ENCODE data around the gene FAM210B. TPM values are rescaled to one million over a fixed set of nuclear protein-coding genes. Genes with fewer than 3 reads are reported as not detected.
A peak's percentile ranks its signal among the peaks of the same experiment; 100 is the strongest.

The FAM210B gene
- total RNA-seq, 2 donors from 2014 or later = 11.5 to 26.2 TPM

DNA sequence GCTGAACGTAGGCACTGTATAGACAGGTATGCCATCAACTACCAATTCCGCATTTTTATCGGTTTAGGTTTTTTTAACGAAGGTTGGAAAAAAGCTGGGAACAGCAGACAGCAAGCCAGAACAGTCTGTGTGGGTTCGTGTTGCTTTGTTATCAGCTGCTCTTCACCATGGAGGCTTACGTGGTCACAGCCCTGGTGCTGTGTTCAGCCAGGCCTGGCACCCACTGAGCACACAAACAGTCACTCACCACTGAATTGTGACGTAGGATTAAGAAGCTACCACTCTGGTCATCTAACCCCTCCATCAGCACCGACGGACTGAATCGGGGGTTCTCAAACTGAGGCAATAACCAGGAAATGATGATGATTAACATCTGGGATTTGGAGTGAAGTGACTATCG lies 13.2 kb downstream of the FAM210B start:
- no peak for DNase-seq
- H3K36me3 ChIP-seq (replicated peaks in 1 of 2; ENCODE audit: insufficient read depth in 1 of 2, low read depth in 2 of 2) = peaks cover 0 to 2% of the 10 kb centered on the region in 2 donors
- H3K27ac ChIP-seq = no peak overlapping the region
- H3K4me1 ChIP-seq = no peaks in the 10 kb centered on the region
- H3K9me3 ChIP-seq = no peaks in the 10 kb centered on the region
- WGBS, 2 donors = 88 to 89% methylated on average over 11 of the region's 11 CpGs
- no peak overlapping the region for H3K4me3 ChIP-seq
- no peaks in the 10 kb centered on the region for H3K27me3 ChIP-seq
- ATAC-seq = no peak
- intact Hi-C loops (cut with DNase I) = no loop called here
- TF ChIP-seq CTCF (IDR thresholded peaks at IDR 0.05) (no peak), POLR2A (IDR thresholded peaks at IDR 0.05) (no peak)

DNA sequence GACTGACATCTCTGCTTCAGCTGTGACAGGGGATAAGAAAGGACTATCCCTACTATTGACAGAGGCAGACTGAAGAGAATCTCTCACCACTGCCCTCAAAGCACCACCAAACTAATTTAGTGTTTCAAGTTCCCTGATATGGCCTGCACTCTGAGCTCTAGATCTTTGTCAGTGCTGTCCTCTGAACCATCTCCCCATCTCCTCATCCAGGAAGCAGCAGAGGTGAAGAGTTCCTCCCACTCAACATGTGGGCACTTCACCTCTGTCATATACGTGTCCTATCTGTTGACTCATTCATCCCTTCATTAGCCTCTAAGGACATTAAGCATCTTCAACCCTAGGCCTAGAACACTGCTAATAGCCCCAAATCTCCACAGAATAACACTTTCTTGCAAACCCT lies 14.1 kb downstream of the FAM210B start:
- WGBS, 2 donors = 77 to 84% methylated on average over 1 of the region's 1 CpG
- no peak for DNase-seq
- no peaks in the 10 kb centered on the region for H3K27me3 ChIP-seq
- no peak overlapping the region for H3K4me3 ChIP-seq
- no peak for TF ChIP-seq CTCF (IDR thresholded peaks at IDR 0.05)
- no peak for TF ChIP-seq POLR2A (IDR thresholded peaks at IDR 0.05)
- ATAC-seq = no peak
- H3K4me1 ChIP-seq = no peaks in the 10 kb centered on the region
- intact Hi-C loops (cut with DNase I) = no loop called here
- no peaks in the 10 kb centered on the region for H3K36me3 ChIP-seq (replicated peaks in 1 of 2; ENCODE audit: insufficient read depth in 1 of 2, low read depth in 2 of 2)
- H3K9me3 ChIP-seq = no peaks in the 10 kb centered on the region
- H3K27ac ChIP-seq = no peak overlapping the region

GRCh38 chr20:56373942-56374341 lies 15.2 kb downstream of the FAM210B start:
- Histone ChIP-seq H3K27me3 (no peaks in the 10 kb centered on the region), H3K36me3 (replicated peaks in 1 of 2; ENCODE audit: insufficient read depth in 1 of 2, low read depth in 2 of 2) (no peaks in the 10 kb centered on the region), H3K9me3 (no peaks in the 10 kb centered on the region), H3K4me1 (no peaks in the 10 kb centered on the region), H3K4me3 (no peak overlapping the region), H3K27ac (no peak overlapping the region)
- WGBS, 2 donors = 52 to 84% methylated on average over 1 of the region's 1 CpG
- DNase-seq (peak in 1 of 4 donors; percentile 20), ATAC-seq (no peak)
- TF ChIP-seq CTCF (IDR thresholded peaks at IDR 0.05) = no peak
- no peak for TF ChIP-seq POLR2A (IDR thresholded peaks at IDR 0.05)
- intact Hi-C loops (cut with DNase I) = no loop called here

GRCh38 chr20:56376331-56376730 lies 17.6 kb downstream of the FAM210B start:
- intact Hi-C loops (cut with DNase I) = no loop called here
- Histone ChIP-seq H3K27me3 (no peaks in the 10 kb centered on the region), H3K36me3 (replicated peaks in 1 of 2; ENCODE audit: insufficient read depth in 1 of 2, low read depth in 2 of 2) (no peaks in the 10 kb centered on the region), H3K4me1 (peaks cover 4% of the 10 kb centered on the region), H3K4me3 (no peak overlapping the region), H3K27ac (no peak overlapping the region), H3K9me3 (no peaks in the 10 kb centered on the region)
- no peak for ATAC-seq
- no peak for DNase-seq
- 76 to 90% methylated on average over 2 of the region's 2 CpGs for WGBS, 2 donors
- TF ChIP-seq POLR2A (IDR thresholded peaks at IDR 0.05) (no peak), CTCF (IDR thresholded peaks at IDR 0.05) (no peak)

DNA sequence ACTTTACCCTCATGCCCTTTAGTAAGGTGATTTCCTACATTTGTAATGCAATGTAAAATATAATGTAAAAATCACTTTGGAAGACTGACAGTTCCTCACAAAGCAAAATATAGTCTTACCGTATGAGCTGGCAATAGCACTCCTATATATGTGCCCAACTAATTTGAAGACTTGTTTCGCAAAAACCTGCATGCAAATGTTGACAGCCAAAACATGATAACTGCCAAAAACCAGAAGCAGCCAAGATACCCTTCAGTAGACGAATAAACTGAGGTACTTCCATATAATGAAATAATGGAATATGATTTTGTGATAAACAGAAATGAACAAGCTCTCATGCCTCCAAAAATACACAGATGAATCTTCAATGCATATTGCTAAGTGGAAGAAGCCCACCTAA lies 19.6 kb downstream of the FAM210B start:
- ATAC-seq = no peak
- no peak overlapping the region for H3K4me3 ChIP-seq
- H3K27me3 ChIP-seq = no peaks in the 10 kb centered on the region
- no peak overlapping the region for H3K27ac ChIP-seq
- no peaks in the 10 kb centered on the region for H3K9me3 ChIP-seq
- TF ChIP-seq POLR2A (IDR thresholded peaks at IDR 0.05) = no peak
- TF ChIP-seq CTCF (IDR thresholded peaks at IDR 0.05) = no peak
- H3K36me3 ChIP-seq (replicated peaks in 1 of 2; ENCODE audit: insufficient read depth in 1 of 2, low read depth in 2 of 2) = no peaks in the 10 kb centered on the region
- intact Hi-C loops (cut with DNase I) = no loop called here
- H3K4me1 ChIP-seq = peaks cover 4% of the 10 kb centered on the region
- 91% methylated on average over 3 of the region's 3 CpGs for WGBS, 2 donors
- DNase-seq = no peak
